Middle frontal gyrus (tissue), 1 donor: ENCODE results near the gene PRDM2.
"Not testable (repeated sequence)": the region's sequence is repeated elsewhere in the genome, so short reads cannot be mapped to it uniquely, and the experiment has no call there.

Experiments
- DNase-seq: peaks from one replicate; pipeline ENCODE4 v3.0.0-alpha.2; 2015; ENCODE audit warnings: low spot score; ENCODE audit errors: extremely low spot score

PRDM2 gene

DNA sequence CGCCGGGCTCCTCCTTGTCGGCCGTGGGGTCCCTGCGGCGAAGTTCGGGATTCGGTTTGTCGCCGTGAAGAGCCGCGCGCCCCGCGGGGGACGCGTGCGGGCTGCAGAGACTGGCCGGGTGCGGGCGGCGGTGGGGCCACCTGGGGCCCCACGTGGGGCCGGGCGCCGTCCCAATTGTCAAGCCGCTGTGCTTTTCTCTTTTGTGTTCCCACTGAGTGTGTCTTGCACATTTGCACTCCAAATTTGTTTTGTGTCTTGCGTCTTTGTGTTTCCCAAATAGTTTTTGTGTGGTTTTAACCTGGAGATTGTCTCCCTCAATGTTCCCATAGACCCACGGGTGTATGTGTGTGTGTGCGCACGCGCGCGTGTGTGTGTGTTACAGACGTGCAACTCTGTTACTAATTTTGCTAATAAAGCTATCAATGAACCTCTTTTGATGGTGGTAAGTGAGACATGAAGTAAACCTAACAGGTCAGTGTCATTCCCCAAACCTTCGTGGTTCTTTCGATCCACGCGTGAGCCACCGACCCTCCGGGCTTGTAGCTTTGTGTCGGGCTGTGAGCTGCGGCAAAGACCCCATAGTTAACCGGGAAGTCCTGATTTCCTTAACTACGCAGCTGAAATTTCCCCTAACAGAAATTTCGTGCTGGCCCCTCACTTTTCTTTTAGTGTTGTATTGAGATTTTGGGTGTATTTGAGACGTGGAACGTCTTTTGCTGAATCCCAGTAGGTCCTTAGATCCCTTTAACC lies 708 bp downstream of the PRDM2 start:
- DNase-seq: no peak

DNA sequence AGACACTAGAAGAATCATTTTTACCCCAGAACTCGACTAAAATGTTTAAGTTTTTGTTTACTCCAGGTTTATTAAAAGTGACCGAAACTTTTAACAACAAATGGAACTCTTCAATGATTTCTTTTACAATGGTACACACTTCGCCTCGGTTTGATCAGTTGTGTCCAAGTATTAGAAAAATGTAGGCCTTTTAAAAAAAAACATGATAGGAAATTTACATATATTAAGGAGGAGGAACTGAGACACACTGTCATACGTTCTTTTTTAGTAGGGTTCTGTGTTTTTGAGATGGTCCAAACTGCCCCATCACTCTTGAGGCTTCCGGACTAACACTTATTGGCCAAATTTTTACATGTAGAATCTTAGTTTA lies 1.3 kb downstream of the PRDM2 start:
- DNase-seq: no peak

DNA sequence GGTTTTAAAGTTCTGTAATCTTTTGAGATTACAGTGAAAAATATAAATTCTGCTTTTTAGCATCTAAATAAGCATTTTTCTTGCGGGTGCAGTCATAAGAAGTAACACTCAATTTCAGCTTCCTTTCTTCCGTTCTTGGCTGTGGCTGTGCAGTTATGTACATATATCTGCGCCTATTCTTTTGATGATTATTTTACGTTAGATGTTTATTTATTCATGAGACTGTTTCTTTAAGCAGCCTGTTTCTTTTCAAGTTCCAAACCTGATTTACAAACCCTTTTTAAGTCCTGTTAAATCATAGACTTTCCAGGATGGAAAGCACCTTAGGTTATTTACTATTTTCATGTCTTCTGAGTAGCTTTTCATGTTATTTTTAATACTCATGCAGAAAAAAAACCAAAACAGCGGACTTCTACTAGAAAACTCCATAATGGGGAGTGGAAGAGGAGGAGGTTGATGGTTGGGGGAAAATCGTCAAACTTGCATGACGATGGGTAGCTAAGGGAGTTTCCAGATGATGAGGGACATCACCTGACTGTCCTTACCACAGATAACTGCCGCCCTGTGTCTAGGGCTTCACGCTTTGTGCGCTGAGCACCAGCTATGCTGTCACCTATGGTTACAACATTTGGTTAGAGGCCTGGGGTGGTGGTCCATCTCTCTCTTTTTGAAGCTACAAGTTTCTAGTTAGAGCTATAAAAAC lies 2.6 kb downstream of the PRDM2 start:
- no peak for DNase-seq

DNA sequence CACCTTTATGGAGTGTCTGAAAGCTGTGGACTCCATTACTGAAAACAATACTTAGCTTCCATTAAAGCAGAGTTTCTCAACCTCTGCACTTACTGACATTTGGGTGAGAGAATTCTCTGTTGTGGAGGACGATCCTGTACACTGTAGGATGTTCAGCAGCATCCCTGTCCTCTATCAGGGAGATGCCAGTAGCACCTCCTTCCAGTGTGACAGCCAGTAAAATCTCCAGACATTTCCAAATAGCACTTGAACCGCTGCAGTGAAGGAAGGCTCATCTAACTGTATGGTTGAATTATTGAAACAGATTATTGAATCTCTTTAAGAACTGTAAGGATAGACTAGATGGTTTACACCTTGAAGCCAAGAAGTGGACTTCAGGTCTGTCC lies 3.1 kb downstream of the PRDM2 start:
- DNase-seq: no peak

DNA sequence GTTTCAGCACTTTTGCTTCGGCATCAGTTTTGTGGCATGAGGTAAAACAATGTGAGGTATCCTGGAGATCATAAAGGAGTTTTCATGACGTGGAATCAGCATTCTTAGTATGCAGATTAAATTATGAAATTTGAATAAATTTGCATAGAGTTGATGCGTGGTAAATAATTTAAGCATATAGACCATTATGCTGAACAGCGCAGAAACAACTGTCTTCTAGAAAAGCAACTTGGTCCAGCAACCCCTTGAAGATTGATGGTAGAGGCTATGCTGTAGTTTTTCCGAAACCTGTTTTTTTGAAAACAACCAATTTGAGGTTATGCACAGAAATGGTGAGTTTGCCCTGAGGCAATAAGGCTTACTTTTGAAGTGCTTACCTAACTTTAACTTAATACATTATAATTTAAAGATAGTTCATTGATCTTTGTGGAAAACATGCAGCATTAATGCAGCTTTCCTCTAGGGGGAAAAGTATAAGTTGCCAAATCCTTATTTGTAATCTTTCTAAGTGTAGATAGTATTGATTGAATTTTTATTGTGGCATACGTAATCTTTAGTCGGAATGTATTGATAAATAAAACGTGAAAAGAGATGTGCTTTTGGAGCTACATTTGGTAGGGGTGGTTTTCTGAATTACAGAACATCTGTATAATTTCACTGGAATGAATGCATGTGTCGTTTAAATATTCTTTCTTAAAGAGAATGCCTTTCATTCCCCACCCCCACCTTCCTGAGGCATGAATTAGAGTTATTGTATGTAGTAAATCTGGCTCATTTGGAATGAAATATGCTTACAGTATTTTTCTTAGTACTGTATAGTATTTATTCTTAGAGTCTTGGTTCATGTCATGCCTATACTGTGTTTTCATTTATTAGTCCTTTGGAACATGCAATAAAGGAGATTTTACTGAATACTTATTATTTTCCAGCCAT lies 3.8 kb downstream of the PRDM2 start:
- no peak for DNase-seq

DNA sequence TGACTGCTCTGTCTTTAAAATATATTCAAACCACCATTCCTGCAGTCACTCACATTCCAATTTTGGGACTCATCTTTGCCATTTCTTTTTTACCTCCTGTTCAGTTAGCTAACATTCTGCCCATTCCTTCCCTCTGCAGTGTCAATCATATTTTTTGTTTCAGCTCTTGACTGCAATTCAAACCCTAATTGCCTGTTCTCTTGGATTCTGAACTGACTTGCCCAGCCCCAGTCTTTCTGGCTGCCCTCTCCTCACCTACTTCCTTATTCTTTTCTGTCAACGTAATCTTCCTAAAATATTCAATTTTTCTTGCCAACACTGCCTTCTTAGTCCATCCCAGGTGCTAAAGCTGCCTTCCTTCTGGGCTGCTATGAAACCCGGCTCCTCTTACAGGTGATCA lies 6.1 kb downstream of the PRDM2 start:
- no peak for DNase-seq

DNA sequence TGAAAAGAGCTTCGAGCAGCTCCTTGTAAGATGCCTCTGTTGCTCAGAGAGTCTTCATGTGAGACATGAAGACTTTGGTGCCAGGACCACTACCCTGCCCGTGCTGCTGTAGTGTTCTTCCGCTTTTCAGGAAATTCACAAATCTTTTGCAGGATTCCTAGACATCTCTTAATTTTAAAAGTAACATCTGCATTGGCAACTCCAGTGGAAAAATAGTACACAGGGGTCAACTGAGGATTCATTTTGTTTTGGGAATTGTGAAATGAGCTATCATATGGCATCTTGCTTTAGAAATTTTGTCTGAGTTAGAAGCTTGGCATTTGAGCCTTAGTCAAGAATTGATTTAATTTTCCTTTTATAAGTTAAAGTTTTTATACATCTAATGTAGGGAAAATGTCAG lies 7.2 kb downstream of the PRDM2 start:
- no peak for DNase-seq

DNA sequence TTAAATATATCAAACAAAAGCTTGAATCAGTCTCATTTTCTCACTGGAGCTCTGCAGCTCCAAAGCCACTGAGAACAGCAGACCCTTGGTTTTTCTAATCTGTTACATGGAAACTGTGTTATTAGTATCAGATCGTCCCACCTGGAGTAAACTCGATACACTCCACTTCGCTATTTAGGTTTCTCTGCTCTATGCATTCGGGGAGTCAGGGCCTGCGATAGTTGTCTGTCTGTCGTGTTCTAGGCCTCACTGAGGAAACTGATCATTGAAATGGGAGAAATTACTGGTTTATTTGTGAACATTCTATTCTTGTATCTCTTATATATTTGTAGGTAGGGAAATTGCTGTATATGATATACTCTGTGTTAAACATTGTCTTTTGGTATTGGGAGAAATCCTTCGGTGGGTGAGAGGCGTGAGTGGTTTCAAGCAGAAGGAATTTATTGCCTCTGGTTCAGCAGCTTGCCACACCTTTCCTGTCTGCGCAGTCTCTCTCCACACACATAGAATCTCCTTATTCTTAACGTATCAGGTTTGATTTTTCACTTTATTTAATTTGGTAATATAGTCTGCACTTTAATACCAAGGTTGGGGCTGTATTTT lies 8.5 kb downstream of the PRDM2 start:
- DNase-seq: no peak

DNA sequence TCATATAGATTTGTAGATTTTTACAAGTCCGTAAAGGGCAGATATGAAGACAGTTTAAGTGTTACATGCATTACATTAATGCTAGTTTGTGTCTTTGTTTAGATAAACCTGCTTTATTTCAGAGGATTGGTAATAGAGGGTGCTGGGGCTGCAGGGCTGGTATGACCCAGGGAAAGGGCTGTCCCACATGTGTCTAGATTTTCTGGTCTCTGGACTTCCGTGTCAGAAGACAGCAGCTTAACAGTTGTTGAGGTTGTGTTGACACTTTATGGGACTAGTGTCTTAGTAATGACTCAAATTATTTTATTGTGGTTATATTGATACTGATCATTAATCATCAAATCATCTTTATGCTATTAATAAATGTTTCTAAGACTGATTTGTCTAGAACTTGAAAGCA lies 10.1 kb downstream of the PRDM2 start:
- DNase-seq: no peak

DNA sequence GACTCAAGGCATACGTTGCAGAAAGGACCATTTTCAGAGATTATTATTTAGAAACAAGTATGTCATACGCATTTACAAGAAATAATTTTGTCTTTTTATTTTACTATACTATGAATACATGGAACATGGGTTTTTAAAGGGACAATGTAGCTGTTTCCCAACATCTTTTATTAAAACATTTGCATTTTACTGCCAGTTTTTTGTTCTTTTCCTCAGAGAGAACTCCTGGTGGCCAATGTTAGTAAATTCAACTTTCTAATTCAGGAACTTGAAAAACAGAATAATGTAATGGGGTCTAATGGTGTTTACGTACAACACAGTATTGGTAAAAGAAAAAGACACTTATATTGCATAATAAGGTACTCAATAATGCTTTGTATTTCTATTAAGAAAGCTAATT lies 14.9 kb downstream of the PRDM2 start:
- DNase-seq: no peak

DNA sequence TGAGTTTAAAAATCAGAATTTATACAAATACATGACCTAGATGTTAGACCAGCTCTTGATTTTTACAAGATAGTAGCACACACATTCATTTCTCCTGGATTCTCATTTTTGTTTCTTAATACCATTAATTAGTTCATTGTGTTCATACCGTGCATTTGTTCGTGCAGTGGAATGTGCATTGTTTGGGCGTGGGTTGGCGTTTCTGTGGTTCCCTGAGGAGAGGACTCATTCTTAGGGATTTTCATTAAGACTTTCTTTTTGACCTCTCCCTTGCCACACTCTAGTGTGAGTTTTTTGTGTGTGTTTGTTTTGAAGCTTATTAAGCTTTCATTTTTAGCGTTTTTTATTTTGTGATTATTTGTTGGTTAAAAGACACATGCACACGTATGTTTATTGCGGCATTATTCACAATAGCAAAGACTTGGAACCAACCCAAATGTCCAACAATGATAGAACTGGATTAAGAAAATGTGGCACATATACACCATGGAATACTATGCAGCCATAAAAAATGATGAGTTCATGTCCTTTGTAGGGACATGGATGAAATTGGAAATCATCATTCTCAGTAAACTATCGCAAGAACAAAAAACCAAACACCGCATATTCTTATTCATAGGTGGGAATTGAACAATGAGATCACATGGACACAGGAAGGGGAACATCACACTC lies 15.8 kb downstream of the PRDM2 start:
- not testable (repeated sequence) for DNase-seq

DNA sequence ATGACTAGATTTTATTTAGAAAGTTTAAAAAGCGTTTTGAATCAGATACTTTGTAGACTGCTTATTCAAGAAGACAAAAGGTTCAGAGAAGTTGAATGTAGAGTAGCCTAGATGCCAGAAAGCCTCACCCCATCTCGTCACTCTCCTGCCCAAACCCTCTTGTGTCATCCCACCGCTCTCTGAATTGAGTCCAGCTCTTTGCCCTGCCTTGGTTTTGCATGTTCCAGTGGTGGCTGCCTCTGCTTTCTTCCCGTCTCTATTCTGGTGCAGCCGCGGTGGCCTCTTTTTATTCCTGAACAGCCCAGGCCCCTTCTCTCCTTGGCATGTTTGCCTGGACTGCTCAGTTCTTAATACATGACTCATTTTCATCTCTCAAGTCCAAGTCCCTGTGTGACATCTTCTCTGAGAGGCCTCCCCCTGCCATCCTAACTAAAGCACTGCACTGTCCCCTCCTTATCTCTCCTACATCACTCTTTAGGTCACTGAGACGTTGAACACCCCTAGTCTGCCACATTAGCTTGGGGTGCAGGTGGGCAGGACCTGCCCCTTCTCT lies 22.9 kb downstream of the PRDM2 start:
- DNase-seq: no peak

DNA sequence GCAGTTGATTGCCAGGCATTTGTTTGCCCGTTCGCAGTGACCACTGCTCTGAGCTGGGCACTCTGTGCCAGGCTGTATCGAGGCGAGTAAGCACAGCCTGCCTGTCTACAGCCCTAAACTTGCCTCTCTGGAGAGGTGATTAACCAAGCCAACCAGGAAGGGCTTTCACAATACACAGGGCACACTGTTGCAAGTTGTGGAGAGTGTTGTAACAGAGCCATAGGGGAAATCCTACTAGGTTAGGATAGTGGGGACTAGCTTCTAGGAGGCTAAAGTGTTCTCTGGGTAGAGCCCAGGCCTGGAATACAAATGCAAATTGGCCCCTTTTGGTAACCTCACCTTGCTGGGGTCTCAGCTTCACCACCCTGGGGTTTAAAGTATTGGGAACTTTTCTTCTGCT lies 23.8 kb downstream of the PRDM2 start:
- no peak for DNase-seq

DNA sequence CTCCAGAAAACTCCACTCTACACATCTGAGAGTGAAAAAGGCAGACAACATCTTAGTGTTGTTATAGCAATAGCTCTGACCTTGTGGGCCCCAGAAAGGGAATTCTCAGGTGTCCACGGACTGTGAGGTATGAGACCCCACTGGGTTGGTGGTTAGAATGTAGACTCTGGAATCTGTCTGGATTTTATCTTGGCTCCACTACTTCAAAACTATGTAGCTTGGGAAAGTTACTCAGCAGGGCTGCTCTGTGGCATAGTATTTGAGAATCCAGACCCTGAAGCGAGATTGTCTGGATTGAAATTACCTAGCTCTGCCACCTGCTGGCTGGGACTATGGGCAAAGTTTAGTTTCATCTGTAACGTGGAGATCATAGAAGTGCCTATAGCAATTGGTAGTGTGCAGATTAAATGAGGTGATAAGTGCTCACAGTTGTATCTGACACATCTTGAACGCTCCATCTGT lies 25.8 kb downstream of the PRDM2 start:
- no peak for DNase-seq

DNA sequence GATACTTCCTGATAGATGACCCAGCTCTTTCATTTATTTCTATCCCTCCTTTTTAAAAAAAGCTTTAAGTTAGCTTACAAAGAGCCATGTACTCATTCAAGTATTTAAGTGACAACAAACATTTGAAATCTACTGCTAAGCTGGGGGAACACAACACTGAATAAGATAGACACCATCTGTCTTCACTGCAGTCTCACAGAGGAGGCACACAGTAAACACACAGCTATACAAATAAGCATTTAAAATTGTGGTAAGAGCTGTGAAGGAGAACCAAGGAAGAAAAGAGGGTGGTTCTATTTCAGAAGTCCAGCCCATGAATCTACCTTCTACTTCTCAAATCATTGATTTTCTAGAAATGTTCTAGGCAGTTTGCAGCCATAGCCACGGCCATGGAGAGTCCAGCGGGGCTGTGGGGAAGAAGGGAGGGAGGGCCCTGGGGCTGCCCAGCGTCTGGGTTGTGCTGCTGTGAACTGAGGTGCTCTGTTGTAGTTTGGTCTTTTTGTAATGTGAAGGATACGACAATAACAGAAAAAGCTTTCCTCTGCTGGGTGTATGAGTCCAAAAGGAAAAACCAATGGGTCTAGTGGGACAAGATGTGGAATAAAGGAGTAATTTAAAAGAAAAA lies 28.2 kb downstream of the PRDM2 start:
- peak; percentile 2 for DNase-seq

DNA sequence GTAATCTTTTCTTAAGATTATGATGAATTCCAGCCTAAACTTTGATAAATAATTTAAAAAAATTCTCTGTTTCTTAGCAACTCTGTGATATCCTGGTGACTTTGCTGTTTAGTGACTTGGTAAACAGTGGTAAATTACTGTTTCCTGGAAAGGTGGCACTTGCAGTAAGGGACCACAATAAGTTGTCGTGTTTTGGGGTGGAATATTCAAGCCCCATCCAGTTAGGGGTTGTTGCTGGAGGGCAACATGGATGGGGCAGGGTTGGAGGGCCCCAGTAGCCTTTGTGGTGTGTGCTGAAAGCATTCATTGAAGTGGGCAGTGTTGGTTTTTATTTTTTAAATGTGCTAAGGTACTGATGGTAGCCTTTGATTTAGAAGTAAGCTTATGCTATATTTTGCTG lies 30.3 kb downstream of the PRDM2 start:
- no peak for DNase-seq

DNA sequence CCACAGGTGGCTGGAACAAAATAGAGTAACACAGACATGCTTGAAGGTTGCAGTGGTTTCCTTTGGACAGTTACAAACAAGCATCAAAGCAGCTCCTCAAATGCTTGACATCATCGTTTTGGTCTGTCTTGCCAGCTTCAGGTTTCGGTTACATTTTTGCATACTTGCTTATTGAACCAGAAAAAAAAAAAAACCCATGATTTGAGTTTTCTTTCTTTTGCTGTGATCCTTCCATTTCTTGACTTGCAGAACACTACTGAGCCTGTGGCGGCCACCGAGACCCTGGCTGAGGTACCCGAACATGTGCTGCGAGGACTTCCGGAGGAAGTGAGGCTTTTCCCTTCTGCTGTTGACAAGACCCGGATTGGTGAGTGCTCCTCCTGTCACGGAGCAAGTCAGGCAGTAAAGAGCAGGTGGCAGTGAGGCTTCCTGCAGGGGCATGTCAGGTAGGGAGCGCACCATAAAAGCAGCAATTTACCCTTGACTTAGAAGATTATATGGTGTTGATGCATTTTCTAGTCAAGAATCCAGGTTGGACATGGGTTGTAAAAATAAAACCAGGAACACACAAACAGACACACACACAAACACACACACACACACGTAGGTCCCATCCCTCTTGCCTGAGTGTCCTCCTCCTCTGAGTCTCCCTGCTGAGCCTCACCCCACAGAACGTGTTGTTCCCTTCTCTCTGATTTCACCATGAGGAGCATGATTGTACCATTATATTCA lies 30.9 kb downstream of the PRDM2 start:
- DNase-seq: no peak

DNA sequence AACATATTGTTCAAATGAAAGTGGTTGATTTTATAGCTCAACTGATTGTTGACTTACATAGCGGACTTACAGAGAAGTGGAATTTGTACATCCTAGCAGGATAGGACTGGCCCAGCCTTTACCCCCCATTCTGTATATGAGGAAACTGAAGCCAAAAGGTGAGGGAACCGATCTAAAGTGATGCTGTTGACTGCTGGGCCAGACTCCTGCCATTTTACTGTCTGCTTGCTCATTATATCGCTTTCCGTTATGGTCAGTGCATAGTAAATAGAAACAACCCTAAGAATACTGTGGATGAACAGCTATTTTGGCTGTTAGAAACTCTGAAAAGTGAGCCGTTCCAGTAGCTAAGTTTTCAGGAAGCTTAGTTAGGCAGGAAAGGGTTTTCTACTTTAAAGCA lies 31.9 kb downstream of the PRDM2 start:
- no peak for DNase-seq

DNA sequence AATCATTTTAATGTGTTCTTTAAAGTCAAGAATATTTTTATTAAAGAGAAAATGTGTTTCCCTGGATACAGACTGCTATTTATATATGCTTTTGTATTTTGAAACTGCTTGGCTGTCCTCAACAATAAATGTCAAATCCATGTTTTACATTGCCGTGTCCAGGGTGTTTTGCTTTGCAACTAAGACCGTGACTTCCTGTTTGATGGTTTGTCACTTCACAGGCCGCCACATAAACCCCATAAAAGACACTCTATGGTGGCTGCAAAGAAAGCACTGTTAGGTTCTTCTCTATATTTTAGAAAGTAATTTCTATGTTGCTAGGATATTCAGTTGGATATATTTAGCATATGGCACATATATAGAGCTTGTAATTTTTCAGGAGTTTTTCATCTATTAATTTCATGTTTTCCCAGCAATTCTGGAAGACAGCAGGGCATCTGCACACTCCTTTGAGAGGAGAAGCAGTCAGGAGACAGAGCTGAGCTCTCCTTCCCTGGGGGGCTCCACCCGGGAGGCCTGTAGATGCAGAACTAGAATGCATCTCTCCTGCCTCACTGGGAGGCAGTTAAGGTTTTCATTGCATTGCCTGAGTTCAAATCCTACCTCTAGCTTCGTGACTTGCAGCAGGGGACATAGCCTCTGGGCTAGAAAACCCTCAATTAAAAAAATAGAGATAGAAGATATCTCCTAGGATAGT lies 33.1 kb downstream of the PRDM2 start:
- DNase-seq: no peak
